NCI-H82 (cell line): ENCODE data around the gene CTNNBL1.
A peak's percentile ranks its signal among the peaks of the same experiment; 100 is the strongest.

ENCODE experiments used
- DNase-seq: peaks from one replicate; lab custom pipeline; 2025; lab: John Stamatoyannopoulos, UW

The CTNNBL1 gene

DNA sequence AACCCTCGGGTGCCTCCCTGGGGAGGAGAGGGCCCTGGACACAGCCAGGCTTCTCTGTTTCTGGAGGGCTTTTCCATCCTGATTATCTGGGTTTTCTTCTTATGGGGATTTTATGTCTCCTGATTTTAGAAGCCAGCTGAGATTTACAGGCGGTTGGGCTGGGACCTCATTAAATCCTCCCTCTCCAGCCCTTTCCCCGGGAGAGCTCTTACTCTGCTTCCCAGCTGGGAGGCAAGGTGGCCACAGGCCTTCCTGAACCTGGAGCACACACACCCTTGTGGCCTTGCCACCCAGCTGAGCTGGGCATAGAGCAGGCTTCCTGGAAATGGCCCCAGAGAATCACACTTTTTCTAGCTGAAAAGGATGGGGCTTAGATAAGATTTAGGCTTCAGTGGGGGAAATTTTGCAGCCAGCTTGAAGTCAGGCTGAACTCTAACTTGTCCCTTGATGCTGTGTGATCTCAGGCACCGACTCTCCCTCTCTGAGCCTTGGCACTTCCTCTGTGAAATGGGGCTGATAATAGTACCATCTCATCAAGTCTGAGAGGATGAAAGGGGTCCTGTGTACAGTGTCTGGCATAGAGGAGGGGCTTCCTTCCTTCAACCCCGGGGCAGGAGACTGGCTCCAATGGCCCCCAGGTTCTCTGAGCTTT, 225.7 kb downstream of the CTNNBL1 start:
- DNase-seq: peak; percentile 67

DNA sequence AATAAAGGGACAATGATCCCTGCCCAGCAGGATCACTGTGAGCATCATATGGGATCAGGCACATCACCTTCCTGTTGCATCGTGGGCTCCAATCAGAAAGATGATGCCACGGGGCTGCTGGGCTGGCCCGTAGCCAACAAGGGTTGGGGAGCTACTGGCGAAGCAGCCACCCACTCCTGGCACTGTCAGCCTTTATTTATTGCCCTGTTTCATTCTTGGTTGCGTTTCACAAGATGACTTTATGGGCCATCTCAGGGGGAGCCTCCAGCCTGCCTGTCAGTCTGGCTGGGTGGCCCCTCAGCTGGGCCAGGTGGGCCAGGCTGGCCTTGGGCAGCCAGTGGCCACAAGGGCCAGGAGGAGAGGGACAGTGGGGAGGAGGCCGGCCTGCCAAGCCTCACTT, 226.4 kb downstream of the CTNNBL1 start:
- no peak for DNase-seq

DNA sequence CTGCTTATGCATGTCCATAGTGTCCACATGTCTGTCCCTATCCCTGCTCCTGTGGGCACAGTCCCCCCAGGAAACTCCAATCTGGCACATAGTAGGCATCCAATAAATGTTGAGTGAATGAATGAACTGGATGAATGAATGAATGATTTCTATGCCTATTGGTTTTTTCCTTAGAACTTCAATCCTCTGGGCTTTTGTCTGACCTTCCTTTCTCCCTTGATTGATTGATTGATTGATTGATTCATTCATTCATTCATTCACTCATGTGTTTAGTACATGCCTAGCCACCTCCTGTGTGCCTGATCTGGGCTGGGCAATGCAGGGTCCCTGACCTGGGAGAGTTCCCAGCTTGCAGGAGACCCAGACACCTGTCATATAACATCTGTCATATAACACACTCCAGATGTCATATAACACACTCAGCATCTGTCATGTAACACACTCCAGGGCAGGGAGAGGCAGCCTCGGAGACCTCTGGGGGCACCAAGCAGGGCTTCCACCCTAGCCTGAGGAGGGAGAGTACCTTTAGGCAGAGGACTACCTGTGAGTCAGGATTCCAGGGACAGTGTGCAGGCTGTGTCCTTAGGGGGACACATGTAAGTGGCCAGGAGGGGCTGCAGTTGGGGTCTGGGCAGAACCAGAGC, 227.0 kb downstream of the CTNNBL1 start:
- DNase-seq: peak; percentile 49

- DNase-seq: no peak
These were observed 227.6 kb downstream of the CTNNBL1 start for GRCh38 chr20:37921341-37921929.
